Measurements from ENCODE around the gene MAPK12. TPM values are rescaled to one million over a fixed set of nuclear protein-coding genes. Genes with fewer than 3 reads are reported as not detected.

MAPK12 gene
- total and polyA plus RNA-seq, 4 donors = 0.83 to 2.8 (median 1.9) TPM

GRCh38 chr22:50248196-50249081 lies 13.0 kb downstream of the MAPK12 start:
- H3K4me3 ChIP-seq (ENCODE audit: low read depth in 1 of 3, low read length in 3 of 3) = no peak overlapping the region
- peaks cover 10 to 63% (median 43%) of the 10 kb centered on the region in 4 donors for H3K4me1 ChIP-seq (ENCODE audit: control insufficient read depth in 4 of 4, insufficient read depth in 4 of 4, low read length in 3 of 4)
- H3K36me3 ChIP-seq (ENCODE audit: control insufficient read depth in 4 of 4, insufficient read depth in 3 of 4, low read depth in 1 of 4, low read length in 3 of 4) = peaks cover 0 to 4% (median 2%) of the 10 kb centered on the region in 4 donors
- DNase-seq (ENCODE audit: low spot score) = no peak
- no peaks in the 10 kb centered on the region for H3K9me3 ChIP-seq (ENCODE audit: control insufficient read depth in 4 of 4, low read length in 3 of 4)
- TF ChIP-seq SP1 (IDR thresholded peaks at IDR 0.05) = no peak
- no peak for TF ChIP-seq JUND (IDR thresholded peaks at IDR 0.05)
- no peak for TF ChIP-seq EGR1 (IDR thresholded peaks at IDR 0.05; ENCODE audit: low read depth in 2 of 2)
- no peak for TF ChIP-seq MAX (IDR thresholded peaks at IDR 0.05)
- TF ChIP-seq REST (IDR thresholded peaks at IDR 0.05) = no peak
- no peak for TF ChIP-seq TAF1 (conservative IDR thresholded peaks at IDR 0.05)
- TF ChIP-seq CTCF (IDR thresholded peaks at IDR 0.05; ENCODE audit: low read depth, low read length, missing input control) = no peak
- TF ChIP-seq GABPA (IDR thresholded peaks at IDR 0.05 in 1 of 2, conservative IDR thresholded peaks at IDR 0.05 in 1 of 2) = no peak
- no peak for TF ChIP-seq YY1 (IDR thresholded peaks at IDR 0.05)
- no peak for TF ChIP-seq FOXA2 (IDR thresholded peaks at IDR 0.05)
- TF ChIP-seq NR2F2 (IDR thresholded peaks at IDR 0.05) = no peak
- TF ChIP-seq, protein P1, sequence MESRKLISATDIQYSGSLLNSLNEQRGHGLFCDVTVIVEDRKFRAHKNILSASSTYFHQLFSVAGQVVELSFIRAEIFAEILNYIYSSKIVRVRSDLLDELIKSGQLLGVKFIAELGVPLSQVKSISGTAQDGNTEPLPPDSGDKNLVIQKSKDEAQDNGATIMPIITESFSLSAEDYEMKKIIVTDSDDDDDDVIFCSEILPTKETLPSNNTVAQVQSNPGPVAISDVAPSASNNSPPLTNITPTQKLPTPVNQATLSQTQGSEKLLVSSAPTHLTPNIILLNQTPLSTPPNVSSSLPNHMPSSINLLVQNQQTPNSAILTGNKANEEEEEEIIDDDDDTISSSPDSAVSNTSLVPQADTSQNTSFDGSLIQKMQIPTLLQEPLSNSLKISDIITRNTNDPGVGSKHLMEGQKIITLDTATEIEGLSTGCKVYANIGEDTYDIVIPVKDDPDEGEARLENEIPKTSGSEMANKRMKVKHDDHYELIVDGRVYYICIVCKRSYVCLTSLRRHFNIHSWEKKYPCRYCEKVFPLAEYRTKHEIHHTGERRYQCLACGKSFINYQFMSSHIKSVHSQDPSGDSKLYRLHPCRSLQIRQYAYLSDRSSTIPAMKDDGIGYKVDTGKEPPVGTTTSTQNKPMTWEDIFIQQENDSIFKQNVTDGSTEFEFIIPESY (IDR thresholded peaks at IDR 0.05) = no peak
- no peak for TF ChIP-seq ATF3 (IDR thresholded peaks at IDR 0.05)
- no peak for TF ChIP-seq RXRA (IDR thresholded peaks at IDR 0.05)
- no peak for TF ChIP-seq FOXA1 (IDR thresholded peaks at IDR 0.05)
- no peak for TF ChIP-seq RAD21 (IDR thresholded peaks at IDR 0.05)
- TF ChIP-seq HNF4A (conservative IDR thresholded peaks at IDR 0.05) = no peak
- no peak for TF ChIP-seq HNF4G (IDR thresholded peaks at IDR 0.05)
- H3K27me3 ChIP-seq (ENCODE audit: control insufficient read depth in 4 of 4, insufficient read depth in 4 of 4, low read length in 3 of 4) = no peaks in the 10 kb centered on the region
- H3K9ac ChIP-seq (ENCODE audit: low read depth in 1 of 2, low read length in 2 of 2) = no peak overlapping the region
- H3K27ac ChIP-seq (ENCODE audit: low read depth in 1 of 2, low read length in 2 of 2) = no peak overlapping the region
- WGBS = 90% methylated on average over 29 of the region's 29 CpGs

Measured in liver (tissue), 9 donors.